Subcutaneous abdominal adipose tissue (tissue), 5 donors: Measurements from ENCODE around the gene RCAN1.

Source experiments
- H3K27ac ChIP-seq: one replicate; pipeline ENCODE4 v1.7.0; 2013; ENCODE audit warnings: low read depth, mild to moderate bottlenecking, inconsistent platforms, low read length, moderate library complexity
- H3K27me3 ChIP-seq, 5 donors: one replicate each; pipeline ENCODE4 v1.7.0; 2013; ENCODE audit warnings: low read length in 5 of 5, inconsistent platforms in 1 of 5; ENCODE audit not compliant: control insufficient read depth in 5 of 5, insufficient read depth in 4 of 5
- H3K36me3 ChIP-seq, 5 donors: one replicate each; pipeline ENCODE4 v1.7.0; 2013; ENCODE audit warnings: low read length in 5 of 5; ENCODE audit not compliant: control insufficient read depth in 5 of 5, insufficient read depth in 5 of 5
- H3K4me1 ChIP-seq, 5 donors: one replicate each; pipeline ENCODE4 v1.7.0; 2013; ENCODE audit warnings: low read length in 5 of 5, mild to moderate bottlenecking in 3 of 5, moderate library complexity in 1 of 5; ENCODE audit not compliant: control insufficient read depth in 5 of 5, insufficient read depth in 5 of 5
- H3K4me3 ChIP-seq, 5 donors: one replicate each; pipeline ENCODE4 v1.7.0; 2013; ENCODE audit warnings: low read length in 5 of 5, low read depth in 1 of 5
- H3K9ac ChIP-seq, 5 donors: one replicate each; pipeline ENCODE4 v1.7.0; 2013; ENCODE audit warnings: low read length in 5 of 5, mild to moderate bottlenecking in 4 of 5, moderate library complexity in 3 of 5
- H3K9me3 ChIP-seq, 5 donors: one replicate each; pipeline ENCODE4 v1.7.0; 2013; ENCODE audit warnings: low read length in 5 of 5; ENCODE audit not compliant: control insufficient read depth in 5 of 5
- donor health status: healthy.
- donor health status: healthy.
- donor health status: healthy.
- donor health status: healthy.
- donor health status: healthy.

The RCAN1 gene

DNA sequence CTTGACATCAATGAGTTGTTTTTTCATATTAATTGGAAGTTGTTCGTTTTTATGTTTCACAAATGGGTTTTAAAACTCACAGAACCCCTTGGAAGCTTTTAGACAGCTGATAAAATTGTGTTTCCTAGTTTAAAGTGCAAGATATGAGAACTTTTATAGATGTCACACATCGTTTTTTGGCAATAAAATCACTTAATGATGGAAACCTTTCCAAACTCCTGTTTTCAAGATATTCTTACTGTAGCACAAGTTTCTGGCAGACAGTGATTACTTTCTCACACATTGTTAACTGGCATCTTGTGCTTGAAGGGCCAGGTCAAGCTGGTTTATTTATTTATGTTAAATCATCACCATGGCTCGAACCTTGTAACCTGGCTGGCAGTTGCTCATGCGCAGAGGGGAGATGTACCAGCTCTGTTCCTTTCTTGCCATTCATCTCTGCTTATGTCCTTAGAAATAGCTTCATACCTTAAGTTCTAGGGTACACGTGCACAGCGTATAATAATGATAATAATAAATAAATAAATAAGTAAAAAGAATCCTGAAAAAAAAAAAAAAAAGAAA is 10.2 kb upstream of the RCAN1 start:
- H3K9me3 ChIP-seq = no peaks in the 10 kb centered on the region
- H3K27ac ChIP-seq = no peak overlapping the region
- no peak overlapping the region for H3K9ac ChIP-seq
- H3K4me1 ChIP-seq = peaks cover 0 to 3% (median 0%) of the 10 kb centered on the region in 5 donors
- no peak overlapping the region for H3K4me3 ChIP-seq
- no peaks in the 10 kb centered on the region for H3K36me3 ChIP-seq
- H3K27me3 ChIP-seq = peaks cover 0 to 5% (median 0%) of the 10 kb centered on the region in 5 donors

DNA sequence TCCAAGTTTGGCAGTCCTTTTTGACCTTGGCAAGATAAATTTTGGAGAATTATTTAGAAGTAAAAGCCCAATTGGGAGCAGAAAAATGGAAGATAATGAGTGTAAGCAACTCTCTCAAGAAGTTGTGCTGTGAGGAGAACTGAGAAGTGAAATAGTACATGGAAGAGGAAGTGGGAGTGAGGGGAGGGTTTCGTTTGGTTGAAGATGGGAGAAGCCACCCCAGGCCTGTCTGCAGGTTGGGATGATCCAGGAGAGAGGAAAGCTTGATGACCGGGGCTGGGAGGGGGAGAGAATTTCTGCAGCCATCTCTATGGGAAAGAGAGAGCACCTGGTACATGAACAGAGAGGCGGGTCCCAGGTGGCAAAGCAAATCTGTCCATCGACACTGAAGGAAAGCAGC is 8.6 kb upstream of the RCAN1 start:
- H3K9ac ChIP-seq = no peak overlapping the region
- no peaks in the 10 kb centered on the region for H3K9me3 ChIP-seq
- peaks cover 0 to 5% (median 0%) of the 10 kb centered on the region in 5 donors for H3K27me3 ChIP-seq
- peaks cover 0 to 3% (median 0%) of the 10 kb centered on the region in 5 donors for H3K4me1 ChIP-seq
- no peak overlapping the region for H3K27ac ChIP-seq
- H3K36me3 ChIP-seq = no peaks in the 10 kb centered on the region
- H3K4me3 ChIP-seq = no peak overlapping the region

DNA sequence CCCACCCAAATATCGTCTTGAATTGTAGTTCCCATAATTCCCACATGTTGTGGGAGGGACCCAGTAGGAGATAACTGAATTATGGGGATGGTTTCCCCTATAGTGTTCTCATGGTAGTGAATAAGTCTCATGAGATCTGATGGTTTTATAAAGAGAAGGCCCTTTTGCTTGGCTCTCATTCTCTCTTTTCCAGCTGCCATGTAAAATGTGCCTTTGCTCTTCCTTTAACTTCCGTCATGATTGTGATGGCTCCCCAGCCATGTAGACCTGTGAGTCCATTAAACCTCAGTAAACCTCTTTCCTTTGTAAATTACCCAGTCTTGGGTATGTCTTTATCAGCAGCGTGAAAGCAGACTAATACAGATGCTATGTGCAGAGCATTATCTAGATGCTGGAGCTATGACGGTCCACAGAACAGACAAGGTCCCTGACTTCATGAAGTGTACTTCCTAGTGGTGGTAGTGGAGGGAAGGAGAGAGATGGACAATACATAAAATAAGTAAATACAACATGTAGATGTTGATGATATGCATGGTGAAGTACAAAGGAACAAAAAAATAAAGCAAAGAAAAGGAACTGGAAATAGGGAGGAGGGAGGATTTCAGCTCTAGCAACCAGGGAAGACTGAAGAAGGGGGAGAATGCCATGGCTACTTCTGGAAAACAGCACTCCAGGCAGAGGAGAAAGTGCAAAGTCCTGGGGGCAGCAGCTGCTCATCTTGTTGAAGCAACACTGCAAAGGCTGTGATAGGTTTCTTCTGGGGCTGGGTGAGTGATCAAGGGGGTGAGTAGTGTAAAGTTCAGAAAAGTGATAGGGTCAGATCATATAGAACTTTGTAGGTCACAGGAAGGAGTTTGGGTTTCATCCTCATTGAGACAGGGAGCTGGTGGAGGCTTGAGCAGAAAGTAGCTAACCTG is 6.8 kb upstream of the RCAN1 start:
- H3K27ac ChIP-seq = no peak overlapping the region
- H3K36me3 ChIP-seq = no peaks in the 10 kb centered on the region
- peaks cover 0 to 5% (median 3%) of the 10 kb centered on the region in 5 donors for H3K4me1 ChIP-seq
- H3K9ac ChIP-seq = no peak overlapping the region
- H3K27me3 ChIP-seq = peaks cover 0 to 5% (median 0%) of the 10 kb centered on the region in 5 donors
- no peaks in the 10 kb centered on the region for H3K9me3 ChIP-seq
- no peak overlapping the region for H3K4me3 ChIP-seq

DNA sequence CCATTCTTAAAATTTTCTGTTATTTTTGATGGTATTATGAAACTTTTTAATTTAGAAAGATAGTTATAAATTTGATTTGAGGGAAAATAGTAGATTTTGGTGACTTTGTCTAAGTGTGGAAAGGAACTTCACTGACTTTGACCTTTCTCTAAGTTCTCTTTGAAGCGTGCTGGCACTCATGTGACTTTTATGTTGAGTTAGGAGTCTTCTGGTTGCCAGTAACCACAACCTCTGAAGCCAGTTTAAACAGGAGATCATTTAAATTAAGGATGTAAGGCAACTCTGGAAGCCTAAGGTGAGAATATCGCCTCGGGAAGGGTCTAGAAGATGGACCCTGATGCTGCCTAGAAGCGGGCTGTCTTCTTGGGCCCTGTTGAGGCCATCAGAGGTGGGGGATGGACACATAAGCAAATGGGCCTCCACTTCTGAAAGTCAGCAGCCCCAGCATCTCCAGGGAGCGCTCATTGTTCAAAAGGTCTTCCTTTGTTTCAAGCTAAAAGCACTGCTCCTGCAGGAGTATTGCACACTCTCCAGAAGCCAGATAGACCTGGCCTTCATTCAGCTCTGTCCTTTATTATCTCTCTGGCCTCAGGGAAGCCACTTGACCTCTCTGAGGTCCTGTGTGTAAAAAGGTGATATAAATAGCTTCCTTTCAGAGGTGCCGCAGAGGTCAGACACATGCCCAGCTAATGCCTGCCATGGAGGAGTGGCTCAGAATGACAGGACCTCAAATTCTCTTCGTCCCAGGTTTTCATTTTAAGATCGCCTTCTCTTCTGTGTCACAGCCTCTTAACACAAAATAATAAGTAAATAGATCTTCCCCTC is 5.1 kb upstream of the RCAN1 start:
- Histone ChIP-seq H3K9ac (no peak overlapping the region), H3K4me1 (peaks cover 0 to 10% (median 8%) of the 10 kb centered on the region in 5 donors), H3K36me3 (no peaks in the 10 kb centered on the region), H3K27me3 (peaks cover 0 to 5% (median 0%) of the 10 kb centered on the region in 5 donors), H3K9me3 (no peaks in the 10 kb centered on the region), H3K27ac (no peak overlapping the region), H3K4me3 (no peak overlapping the region)

DNA sequence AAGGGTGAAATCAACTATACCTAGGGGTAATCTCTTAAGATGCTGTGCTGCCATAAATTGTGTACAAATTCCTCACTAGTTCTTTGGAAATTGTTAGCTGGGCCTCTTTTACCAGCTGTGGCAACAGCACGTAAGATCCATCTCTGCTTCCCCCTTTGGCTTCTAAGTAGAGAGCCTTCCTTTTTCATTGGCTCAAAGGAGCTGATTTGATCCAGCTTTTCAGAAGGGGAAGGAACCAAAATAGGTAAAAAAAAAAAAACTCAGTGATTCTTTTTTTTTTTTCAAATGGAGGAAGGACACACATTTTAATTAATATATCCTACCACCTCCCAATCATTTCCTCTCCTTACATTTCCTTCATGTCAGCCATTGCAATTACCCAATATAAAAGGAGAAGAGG is 4.0 kb upstream of the RCAN1 start:
- no peak overlapping the region for H3K27ac ChIP-seq
- H3K4me1 ChIP-seq = peaks cover 0 to 14% (median 11%) of the 10 kb centered on the region in 5 donors
- H3K4me3 ChIP-seq = no peak overlapping the region
- H3K27me3 ChIP-seq = peaks cover 0 to 5% (median 0%) of the 10 kb centered on the region in 5 donors
- H3K9ac ChIP-seq = no peak overlapping the region
- no peaks in the 10 kb centered on the region for H3K9me3 ChIP-seq
- H3K36me3 ChIP-seq = no peaks in the 10 kb centered on the region

DNA sequence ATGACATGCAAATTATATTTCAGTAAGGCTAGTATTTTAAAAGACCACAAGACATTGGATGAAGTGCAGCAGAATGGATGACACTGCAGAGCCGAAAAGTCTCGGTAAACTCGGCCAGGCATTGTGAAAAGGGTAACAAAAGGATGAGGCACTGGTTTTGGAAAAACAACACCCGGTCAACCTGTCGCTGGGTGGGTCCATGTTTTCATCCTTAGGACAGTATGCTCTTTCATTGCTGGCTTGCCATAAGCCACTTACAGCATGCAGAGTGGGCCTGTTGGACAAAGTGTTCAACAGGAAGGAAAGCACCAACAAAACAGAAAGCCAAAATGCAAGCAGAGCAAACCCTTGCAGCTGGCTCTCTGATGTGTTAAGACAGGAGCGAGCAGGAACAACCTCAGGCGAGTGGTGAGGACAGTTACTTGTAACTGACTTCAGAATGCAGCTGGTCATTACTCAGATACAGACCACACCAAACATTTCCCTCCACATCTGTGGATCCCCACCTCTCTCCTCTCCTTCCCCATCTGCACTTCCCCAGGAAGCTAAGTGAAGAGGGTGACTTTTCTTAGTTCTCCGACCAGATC is 2.9 kb upstream of the RCAN1 start:
- Histone ChIP-seq H3K4me3 (no peak overlapping the region), H3K27ac (no peak overlapping the region), H3K4me1 (peaks cover 2 to 22% (median 21%) of the 10 kb centered on the region in 5 donors), H3K9ac (no peak overlapping the region), H3K36me3 (no peaks in the 10 kb centered on the region), H3K27me3 (peaks cover 0 to 5% (median 0%) of the 10 kb centered on the region in 5 donors), H3K9me3 (no peaks in the 10 kb centered on the region)

DNA sequence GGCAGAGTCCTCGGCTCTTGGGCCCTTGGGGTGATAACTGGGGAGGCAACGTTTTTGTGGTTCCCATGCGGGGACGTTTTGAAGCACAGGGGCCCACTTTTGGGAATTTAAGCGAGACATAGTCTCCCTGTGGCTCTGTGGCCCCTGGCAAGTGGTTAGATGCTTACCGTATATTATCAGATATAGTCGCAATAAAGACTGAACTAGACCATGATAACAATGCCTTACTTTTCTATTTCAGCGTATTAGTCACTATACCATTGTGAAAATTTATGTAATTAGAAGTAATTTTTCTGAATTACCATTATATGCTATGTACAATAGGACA is 538 bp upstream of the RCAN1 start:
- peak overlapping the region; percentile 70 for H3K27ac ChIP-seq
- peak overlapping the region in 4 of 5 donors; percentile 53 to 90 (median 82) for H3K9ac ChIP-seq
- no peaks in the 10 kb centered on the region for H3K9me3 ChIP-seq
- H3K4me3 ChIP-seq = peak overlapping the region; percentile 77 to 87 (median 81)
- H3K4me1 ChIP-seq = peaks cover 2 to 30% (median 21%) of the 10 kb centered on the region in 5 donors
- H3K36me3 ChIP-seq = no peaks in the 10 kb centered on the region
- no peaks in the 10 kb centered on the region for H3K27me3 ChIP-seq

DNA sequence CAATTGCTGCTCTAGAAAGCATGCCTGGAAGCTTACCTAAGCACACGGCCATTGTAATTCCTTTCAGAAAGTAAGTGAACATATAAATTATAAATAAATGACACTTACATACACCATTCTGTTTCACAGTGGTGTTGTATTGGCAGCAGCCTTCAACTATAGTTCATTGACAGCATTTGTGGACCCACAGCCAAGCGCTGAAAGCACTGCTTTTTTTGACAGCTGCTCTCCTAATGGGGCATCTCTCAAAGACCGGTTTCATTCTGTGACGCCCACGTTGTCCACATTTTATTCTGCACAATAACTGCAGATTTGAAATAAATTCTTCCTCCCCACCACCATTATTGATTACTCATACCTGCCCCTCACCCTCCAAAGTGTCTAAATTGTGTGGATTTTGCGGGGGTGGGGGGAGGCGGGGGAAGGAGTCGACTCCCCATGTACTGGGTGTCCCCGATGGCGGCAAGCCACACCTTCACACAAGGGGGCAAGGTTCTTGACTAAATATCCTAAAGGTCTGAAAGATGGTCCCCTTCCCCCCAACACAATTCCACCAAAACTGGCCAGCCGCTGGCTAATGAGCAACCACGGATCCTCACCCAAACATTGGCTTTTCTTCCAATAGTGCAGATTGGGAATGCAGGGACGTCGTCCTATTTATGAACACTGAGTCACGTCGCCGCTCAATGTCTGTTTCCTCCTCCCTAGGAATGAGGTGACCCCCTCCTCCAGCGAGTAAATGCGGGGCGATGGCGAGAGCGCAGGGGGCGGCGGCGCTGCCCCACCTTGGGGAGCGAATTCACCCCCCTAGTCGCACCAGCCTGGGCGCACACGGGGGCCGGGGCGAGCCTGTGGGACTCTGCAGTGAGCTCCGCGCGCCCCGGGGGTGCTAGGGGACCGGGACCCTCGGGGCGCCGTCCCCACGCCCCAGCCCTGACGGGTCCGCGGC is 960 bp downstream of the RCAN1 start:
- no peaks in the 10 kb centered on the region for H3K9me3 ChIP-seq
- H3K9ac ChIP-seq = peak overlapping the region in 4 of 5 donors; percentile 25 to 84 (median 60)
- no peaks in the 10 kb centered on the region for H3K27me3 ChIP-seq
- H3K4me3 ChIP-seq = peak overlapping the region; percentile 77 to 85 (median 80)
- no peak overlapping the region for H3K27ac ChIP-seq
- peaks cover 2 to 30% (median 21%) of the 10 kb centered on the region in 5 donors for H3K4me1 ChIP-seq
- H3K36me3 ChIP-seq = no peaks in the 10 kb centered on the region

DNA sequence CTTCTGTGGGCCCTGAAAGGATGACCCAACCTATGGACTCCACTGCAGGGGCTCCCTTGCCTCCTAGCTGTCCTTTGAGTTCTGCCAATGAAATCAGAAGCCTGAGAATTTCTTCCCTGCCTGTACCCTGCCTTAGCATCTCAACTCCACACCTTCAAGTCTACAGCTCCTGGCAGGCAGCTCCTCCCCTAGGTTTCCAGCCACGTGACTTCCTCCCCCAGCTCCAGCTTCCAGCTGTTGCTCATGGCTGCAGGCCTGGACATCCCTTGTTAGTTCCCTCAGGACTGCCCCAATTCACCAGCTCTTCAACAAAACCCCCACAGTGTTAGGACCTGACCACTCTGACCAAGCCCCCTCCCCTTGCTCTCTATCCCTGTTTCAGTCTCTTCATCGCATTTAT is 2.4 kb downstream of the RCAN1 start:
- H3K27ac ChIP-seq = no peak overlapping the region

More for the DNA sequence above, 2.4 kb downstream of the RCAN1 start:
- H3K36me3 ChIP-seq = no peaks in the 10 kb centered on the region
- no peaks in the 10 kb centered on the region for H3K27me3 ChIP-seq
- H3K9ac ChIP-seq = no peak overlapping the region
- H3K4me1 ChIP-seq = peaks cover 2 to 28% (median 20%) of the 10 kb centered on the region in 5 donors
- no peak overlapping the region for H3K4me3 ChIP-seq
- H3K9me3 ChIP-seq = no peaks in the 10 kb centered on the region
